Activated T-cell treated with anti-CD3 and anti-CD28 coated beads for 1 hour (primary cell): ENCODE data around the gene CHKA.
"Not testable (repeated sequence)": the region's sequence is repeated elsewhere in the genome, so short reads cannot be mapped to it uniquely, and the experiment has no call there.

Experiments used
- DNase-seq: peaks from one replicate; pipeline ENCODE4 v3.0.0-alpha.2; 2020; ENCODE audit warnings: low read depth

The CHKA gene

DNA sequence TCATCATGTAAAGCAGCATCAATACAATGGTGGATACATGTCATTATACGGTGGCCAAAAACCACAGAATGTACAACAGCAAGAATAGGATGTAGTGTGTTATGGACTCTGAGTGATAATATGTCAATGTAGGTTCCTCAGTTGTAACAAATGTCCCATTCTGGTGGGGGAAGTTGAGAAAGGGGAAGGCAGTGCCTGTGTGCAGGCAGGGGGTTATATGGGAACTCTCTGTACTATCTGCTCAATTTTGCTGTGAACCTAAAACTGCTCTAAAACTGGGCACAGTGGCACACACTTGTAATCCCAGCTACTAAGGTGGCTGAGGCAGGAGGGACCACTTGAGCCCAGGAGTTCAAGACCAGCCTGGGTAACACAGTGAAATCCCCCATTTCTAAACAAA, 5.9 kb downstream of the CHKA start:
- no peak for DNase-seq

DNA sequence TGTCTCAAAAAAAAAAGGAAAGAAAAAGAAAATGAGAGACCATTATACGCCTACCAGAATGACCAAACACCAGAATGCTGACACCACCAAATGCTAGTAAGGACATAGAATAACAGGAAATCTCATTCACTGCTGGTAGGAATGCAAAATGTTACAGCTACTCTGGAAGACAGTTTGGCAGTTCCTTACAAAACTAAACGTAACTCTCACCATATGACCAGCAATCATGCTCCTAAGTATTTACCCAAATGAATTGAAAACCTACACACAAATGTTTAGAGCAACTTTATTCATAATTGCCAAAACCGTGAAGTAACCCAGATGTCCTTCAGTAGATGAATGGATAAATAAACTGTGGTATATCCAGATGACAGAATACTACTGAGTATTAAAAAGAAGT, 7.2 kb downstream of the CHKA start:
- DNase-seq, result no peak

DNA sequence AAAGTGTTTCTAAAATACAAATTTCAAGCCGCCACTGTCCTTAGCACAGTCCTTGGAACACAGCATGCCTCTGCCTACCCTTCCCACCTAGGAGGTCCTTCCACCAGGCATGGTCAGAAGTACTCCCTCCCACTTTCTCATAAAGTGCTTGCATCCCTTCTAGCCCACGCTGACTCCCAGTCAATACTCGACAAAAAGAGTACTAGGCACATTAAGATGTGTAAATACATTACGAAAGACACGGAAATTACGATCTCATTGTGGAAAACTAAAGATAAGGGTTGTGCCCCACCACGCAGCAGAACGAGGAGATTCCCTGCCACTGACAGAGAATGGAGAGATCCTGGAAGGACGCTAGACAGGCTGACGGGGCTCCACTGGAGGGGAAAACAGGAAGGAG, 13.5 kb downstream of the CHKA start:
- DNase-seq, result no peak

DNA sequence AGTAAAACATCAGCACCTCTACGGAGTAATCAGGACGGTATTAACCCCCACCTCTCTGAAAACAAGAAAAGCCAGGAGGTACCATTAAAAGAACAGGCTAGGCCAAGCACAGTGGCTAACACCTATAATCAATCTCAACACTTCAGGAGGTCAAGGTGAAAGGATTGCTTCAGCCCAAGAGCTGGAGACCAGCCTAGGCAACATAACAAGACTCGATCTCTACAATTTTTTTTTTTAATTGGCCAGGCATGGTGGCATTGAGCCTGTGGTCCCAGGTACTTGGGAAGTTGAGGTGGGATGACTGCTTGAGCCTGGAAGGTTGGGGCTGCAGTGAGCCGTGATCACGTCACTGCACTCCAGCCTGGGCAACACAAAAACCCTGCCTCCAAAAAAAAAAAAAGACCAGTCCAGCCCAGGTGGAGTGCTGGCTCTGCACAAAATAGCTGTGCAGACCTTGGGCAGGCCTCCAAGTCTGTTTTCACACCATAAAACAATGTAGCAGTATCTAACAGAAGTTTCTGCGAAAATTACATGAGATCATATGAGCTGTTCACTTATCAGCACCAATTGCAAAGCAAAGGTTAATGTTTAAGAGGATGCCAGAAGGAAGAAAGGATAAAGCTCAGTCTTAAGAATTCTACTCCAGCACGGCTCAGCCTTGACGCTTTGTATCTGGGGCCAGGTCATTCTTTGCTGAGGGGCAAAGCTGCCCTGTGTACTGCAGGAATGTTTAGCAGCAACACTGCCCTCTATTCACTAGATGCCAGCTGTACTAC, 14.8 kb downstream of the CHKA start:
- no peak for DNase-seq

DNA sequence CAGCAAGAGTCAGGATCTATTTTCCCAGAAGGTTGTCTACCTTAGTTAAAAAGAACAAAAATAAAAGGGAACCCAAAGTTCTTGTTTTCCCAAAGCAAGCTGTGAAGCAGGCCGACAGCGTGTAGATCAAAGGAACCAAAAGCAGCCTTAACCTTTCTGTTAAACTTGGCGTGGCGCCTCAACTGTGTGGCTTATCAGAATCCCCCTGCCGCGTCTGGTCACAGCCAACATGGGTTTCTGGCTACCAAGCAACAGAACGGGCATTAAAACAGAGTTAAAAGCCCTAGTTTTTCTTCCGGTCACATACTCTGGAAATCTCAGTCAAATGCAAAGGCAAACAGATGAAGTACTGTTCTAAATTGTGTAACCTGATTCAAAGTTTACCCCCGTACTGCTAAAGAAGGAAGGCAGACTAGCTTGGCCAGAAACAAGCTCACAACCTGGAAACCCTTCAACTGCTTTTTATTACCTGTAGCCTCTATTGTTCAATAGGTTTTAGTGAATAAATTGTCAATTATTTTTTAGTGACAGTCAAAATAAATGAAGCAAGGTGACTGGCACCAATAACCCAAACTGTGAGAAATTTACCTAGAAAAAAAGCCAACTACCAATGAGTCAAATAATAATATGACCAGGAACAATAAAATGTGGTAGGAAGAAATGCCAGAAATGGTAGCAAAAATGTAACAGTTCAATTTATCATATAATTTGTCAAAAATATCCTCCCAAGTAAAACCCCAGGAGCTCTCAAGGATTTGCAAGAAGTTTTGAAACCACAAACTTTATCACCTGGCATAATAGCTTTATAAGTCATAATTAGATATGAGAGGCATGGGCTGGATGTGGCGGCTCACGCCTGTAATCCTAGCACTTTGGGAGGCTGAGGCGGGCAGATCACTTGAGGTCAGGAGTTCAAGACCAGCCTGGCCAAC, 21.4 kb downstream of the CHKA start:
- peak; percentile 11 for DNase-seq

DNA sequence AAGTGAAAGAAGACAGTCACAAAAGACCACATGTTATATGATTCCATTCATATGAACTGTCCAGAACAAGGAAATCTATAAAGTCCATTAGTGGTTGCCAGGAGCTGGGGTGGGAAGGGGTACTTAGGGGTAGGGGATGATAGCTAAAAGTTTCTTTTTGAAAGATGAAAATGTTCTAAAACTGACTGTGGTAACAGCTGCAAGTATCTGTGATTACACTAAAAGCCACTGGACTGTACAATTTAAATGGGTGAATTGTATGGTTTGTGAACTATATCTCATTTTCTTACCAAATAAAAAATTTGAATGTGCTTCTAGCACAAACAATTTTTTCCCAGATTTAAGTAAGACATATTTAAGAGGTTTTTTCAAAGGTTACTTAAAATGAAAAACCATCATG, 22.1 kb downstream of the CHKA start:
- no peak for DNase-seq

DNA sequence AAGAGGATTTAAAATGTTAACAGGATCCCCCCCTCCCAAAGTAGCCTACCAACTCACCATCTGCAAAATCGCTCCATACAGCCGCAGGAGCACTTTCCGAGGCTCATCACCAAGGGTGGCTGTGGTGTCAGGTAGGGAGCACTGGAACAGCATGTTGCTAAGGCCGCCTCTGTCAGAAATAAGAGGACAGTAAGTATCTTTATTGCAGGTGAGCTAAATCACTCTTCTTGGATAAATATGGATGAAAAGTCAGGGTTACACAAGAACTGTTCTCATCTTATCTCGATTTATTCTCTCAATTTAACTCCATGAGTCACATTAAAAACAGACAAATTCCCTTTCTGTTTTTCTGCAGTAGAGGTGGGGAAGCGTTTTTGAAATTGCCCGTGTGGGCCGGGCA, 24.2 kb downstream of the CHKA start:
- DNase-seq, result no peak

DNA sequence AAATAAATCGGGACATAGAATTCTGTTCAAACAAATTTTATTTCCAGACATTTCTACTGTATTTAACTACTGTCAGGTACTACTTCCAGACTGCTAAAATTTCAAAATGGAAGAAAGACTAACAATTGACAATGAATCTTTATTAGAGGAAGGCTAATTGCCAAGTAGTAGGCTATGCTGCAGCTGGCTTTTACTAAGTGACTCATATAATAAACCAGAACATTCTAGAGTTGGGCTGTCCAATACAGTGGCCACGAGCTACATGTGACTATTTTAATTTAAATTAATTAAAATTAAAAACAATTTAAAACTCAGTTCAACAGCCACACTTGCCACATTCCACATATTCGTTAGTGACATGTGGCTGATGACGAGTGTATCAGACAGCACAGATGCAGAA, 27.6 kb downstream of the CHKA start:
- no peak for DNase-seq

DNA sequence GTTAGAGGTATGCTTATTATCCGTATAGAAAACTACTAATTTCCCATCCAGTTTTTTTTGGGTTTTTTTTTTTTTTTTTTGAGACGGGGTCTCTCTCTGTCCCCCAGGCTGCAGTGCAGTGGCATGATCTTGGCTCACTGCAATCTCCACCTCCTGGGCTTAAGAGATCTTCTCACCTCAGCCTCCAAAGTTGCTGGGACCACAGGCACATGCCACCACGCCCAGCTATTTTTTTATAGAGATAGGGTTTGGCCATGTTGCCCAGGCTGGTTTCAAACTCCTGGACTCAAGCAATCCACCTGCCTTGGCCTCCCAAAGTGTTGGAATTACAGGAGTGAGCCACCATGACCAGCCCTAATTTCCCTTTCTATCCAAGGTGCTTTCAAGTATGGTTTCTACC, 28.2 kb downstream of the CHKA start:
- not testable (repeated sequence) for DNase-seq

DNA sequence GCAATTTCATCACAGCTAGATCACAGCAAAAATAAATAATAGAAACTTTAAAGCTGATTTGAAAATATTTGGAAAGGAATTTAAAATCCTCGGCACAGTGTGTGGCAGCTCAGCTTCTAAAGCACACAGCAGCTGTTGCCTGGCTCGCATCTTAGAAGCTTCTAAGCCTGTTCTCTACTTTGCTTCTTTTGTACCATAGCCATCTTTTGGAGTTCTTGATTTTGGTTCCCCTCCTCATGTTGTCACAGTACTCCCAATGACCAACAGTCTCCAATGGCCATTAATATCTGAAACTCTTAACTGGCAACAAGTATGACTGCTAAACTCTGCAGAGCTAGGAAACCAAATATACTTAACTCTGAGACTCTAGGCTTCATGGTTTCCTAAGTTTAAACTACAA, 28.8 kb downstream of the CHKA start:
- DNase-seq, result no peak

DNA sequence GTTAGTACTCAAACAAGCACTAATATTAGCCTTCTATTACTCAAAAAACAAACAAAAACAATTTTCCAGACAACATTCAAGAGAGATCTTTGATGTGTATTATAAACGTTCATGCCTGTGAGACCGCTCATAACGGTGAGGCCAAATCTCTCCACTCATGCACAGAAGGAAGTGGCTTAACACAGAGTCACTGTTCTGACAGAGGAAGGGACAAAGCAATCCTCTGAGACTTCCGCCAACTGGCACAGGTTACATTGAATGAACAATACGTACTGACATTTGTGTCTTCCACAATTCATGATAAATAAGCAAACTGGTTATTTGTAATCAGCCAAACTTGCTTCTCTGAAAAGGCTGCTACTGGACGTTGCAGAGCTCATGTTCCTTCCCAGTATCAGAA, 30.5 kb downstream of the CHKA start:
- no peak for DNase-seq

DNA sequence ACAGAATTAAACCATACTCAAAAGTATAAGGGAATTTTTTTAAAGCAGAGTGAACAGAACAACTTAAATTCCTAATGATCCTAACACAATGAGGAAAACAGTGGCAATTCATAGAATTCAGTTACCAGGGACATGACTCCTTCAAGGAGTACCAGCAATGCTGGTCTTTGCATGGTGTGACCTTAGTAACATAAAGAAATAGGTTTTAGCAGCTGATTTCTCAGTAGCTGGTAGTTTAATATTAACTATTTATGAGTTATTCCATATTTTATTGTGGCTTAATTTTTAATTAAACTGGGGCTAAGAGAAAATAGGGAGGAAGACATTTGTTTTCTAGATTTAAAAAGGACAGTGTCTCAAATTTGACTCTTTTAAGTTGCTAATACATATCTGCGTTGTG, 30.9 kb downstream of the CHKA start:
- DNase-seq, result no peak

DNA sequence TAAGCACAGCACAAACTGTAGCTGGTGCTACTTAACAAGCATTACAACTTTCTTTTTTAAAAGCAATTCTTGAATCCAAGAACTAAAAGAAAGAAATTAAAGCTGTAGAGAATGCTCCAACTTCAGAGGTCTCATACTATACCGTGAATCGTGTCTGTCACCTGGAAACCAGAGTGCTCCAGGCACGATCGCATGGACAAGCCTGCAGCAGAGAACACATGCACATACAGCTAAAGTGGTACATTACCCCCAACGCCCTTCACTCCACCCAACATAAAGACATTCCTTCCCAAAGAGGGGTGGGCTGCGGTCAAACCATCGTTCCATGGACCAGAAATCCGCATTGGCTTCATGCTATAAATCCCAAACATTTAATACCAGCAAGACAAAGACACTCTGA, 31.5 kb downstream of the CHKA start:
- DNase-seq, result no peak

DNA sequence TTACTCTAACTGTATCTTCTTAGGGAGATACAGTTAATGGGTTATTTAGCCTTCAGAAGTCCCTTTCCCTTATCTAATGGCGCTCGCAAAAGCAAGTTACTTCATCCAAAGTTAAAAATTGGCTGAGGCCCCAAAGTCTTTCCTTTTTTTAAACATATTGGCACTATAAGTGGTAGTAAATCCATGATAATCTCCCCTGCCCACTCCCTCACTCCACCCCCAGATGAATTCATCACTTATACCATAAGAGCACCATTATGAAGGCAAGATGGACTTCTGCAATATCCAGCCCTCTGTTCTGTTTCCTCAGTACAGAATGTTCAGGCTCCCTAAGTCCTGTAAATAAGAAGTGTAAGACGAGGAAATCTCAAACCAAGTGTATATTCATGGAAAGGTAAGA, 37.7 kb downstream of the CHKA start:
- DNase-seq, result no peak

DNA sequence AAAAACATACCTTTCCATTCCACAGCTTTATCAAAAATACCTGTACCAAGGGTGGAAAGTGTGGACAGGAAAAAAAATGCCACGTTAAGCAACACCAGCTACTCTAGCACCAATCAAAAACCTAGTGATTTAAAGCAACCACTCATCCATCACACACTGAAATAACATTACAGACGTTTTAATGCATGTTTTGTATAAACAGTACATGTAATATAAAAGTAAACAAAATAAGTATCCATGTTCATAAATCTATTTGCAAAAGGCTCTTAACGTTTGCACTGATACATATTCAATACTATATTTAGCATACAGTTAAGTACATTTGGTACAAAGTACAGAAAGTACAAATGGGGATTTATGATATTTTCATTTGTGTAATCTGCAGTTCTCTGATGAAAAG, 38.7 kb downstream of the CHKA start:
- DNase-seq, result no peak

DNA sequence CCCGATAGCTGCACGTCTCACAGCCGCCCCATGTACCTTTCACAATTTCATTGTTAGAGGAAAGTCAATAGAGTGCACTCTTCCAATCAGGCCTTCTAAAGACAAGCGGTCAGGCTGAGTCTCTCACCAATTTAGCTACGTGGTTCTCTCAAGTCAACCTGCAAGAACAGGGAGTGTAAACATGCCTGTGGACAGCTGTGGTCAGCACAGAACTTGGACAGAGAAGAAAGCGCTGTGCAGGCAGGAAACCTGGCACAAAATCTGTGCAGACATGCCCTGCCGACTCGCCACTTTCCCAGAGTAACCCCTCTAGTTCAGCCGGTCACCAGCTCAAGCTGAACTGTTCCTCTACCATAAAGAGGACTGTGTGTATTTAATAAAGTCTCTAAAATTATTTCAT, 39.5 kb downstream of the CHKA start:
- DNase-seq, result no peak

DNA sequence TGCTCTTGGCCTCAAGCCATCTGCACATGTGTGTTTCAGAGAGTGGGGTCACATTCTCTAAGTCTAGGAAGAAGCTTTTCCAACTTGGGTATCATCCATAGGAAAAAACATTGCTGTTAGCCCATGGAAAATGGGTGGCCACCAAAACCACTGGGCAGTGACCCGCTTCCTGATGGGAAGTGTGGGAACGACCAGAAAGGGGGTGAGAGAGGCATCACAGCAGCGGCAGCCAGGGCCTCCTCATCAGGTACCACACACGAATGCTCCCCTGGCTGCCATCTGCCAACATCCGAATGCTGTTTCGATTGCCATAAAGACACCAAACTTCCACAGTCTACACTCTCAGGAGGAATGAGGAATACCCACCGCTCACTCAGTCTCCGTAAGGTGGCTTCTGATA, 40.3 kb downstream of the CHKA start:
- no peak for DNase-seq

DNA sequence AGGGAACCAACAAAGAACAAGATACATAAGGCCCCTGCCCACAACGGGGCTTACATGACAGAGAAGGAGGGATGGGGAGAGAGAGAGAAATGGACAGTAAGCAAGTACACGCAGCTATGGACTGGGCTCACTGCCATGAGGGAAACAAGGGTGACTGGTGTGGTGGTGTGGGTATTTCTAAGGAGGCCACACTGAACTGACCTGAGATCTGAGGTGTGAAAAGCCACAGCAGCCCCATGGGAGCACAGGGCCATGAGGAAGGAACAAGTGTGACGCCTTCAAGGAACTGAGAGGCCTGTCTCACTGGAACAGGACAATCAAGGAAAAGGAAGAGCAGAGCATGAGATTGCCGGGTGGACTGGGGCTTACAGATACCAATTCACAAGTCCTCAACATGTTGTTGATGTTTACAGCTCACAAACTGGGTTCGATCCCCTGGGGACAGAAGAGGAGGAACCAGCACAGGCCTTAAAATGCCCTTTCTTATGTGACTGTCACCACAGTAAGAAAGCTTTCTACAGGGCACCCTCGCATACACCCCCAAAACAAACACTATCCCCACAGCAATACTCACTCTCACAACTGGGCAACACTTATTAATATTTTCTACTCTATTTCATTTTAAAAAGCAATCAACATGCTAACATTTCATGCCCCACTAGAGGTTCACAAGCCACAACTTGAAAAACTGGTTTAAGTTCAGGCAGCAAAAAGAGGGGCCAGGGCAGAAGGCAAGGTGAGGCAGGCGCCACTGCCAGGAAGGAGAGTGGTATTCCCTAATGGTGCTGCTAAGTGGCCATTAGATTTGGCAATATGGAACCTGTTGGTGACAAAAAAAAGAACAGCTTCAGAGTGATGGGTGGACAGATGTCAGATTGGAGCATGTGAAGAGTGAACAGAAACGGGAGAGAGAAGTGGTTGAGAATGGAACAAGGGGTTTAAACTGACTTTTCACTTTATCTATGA, 43.3 kb downstream of the CHKA start:
- no peak for DNase-seq

DNA sequence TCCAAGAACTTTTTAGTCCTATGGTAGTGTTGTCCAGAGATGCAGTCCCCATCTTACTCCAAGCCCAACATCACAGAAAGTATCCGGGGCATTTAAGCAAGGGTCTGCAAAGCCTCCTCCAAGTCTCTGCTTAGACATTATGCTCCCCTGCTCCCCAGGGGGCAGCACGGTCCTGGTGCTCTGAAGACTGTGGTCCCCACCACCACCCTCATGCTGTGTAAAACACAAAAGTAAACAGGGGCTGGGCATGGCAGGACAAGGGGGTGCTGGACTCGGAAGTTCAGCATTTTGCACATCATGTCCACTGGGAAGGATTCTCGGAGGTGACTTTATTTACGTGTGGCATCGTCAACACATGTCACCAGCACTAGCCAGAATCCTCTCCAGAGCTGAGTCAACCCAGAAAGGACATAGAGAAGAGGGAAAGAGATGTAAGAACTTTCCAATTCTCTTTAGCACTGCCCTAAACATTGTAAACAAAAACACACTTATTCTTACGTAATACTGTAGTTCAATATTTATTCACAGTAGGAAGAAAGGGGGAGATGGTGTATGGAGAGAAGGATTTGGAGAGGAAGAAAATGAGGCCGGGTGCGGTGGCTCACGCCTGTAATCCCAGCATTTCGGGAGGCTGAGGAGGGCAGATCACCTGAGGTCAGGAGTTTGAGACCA, 44.7 kb downstream of the CHKA start:
- no peak for DNase-seq

DNA sequence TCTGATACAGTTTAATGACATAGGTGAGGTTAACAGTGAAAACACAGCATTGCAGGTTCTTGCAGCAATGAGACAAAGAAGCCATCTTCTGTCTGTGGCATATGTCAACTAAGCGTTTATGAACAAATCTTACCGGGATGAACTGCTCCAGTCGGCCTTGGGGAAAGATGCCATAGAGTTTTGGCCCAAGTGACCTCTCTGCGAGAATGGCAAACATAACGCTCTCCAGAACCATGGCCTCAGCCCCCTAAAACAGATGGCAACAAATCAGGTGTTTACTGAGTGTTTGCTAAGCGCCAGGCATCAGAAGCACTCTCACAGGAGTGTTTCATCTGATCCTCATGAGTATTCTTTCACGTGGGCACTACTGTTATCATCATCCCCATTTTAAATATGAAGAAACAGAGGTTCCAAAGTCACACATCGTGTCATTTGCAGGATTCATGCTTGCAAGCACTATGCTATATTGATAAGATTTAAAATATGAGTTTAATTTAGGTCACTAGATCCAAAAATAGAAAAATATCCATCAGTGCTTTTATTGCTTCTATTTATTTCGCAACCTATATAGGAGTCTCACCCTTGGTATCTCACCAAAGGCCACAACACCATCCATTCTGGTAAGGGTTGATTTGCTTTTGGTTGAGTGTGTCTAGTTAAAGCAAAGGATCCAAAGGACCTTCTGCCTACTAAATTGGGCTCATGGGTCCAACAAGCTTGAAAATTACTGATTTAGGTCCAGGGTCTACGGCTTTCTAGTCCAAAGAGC, 46.4 kb downstream of the CHKA start:
- DNase-seq, result no peak
